Neural progenitor cell (in vitro differentiated cells): Measurements from ENCODE around the gene ZPBP2. TPM values are rescaled to one million over a fixed set of nuclear protein-coding genes. Genes with fewer than 3 reads are reported as not detected.

Experiments used
- DNase-seq: peaks from one replicate; pipeline ENCODE4 v3.0.0-alpha.2; 2016; ENCODE audit warnings: low spot score
- H2AFZ ChIP-seq: fragments of 200-600 bp; sonication (generic); replicated peaks from 2 replicates; pipeline ENCODE4 v1.6.1; 2016; ENCODE audit warnings: antibody characterized with exemption
- H3F3A ChIP-seq: fragments of 200-600 bp; sonication (generic); 2 replicates; pipeline ENCODE4 v1.6.1; 2016; ENCODE audit warnings: antibody characterized with exemption, low read depth
- H3K27ac ChIP-seq: fragments of 200-600 bp; sonication (generic); 2 replicates; pipeline ENCODE4 v1.5.1; 2016; ENCODE audit warnings: mild to moderate bottlenecking
- H3K27me3 ChIP-seq: fragments of 200-600 bp; sonication (generic); 2 replicates; pipeline ENCODE4 v1.6.1; 2016; ENCODE audit warnings: mild to moderate bottlenecking, moderate library complexity
- H3K36me3 ChIP-seq: fragments of 200-600 bp; sonication (generic); 2 replicates; pipeline ENCODE4 v1.5.1; 2016
- H3K4me1 ChIP-seq: fragments of 200-600 bp; sonication (generic); 2 replicates; pipeline ENCODE4 v1.6.1; 2016; ENCODE audit warnings: mixed run types
- H3K4me2 ChIP-seq: fragments of 200-600 bp; sonication (generic); 2 replicates; pipeline ENCODE4 v1.6.1; 2016
- H3K4me3 ChIP-seq: fragments of 200-600 bp; sonication (generic); 2 replicates; pipeline ENCODE4 v1.5.1; 2016
- H3K79me2 ChIP-seq: fragments of 200-600 bp; sonication (generic); 2 replicates; pipeline ENCODE4 v1.6.1; 2016; ENCODE audit warnings: low read depth
- H3K9ac ChIP-seq: fragments of 200-600 bp; sonication (generic); 2 replicates; pipeline ENCODE4 v1.6.1; 2016
- H3K9me3 ChIP-seq: fragments of 200-600 bp; sonication (generic); 2 replicates; pipeline ENCODE4 v1.5.1; 2016; ENCODE audit warnings: low read depth
- H4K20me1 ChIP-seq: fragments of 200-600 bp; sonication (generic); 2 replicates; pipeline ENCODE4 v1.6.1; 2016; ENCODE audit warnings: low read depth
- H3K27ac Mint-ChIP-seq: 3 replicates; pipeline ENCODE4 v1.8.0; 2021; ENCODE audit warnings: mixed read lengths
- H3K27me3 Mint-ChIP-seq: 2 replicates; pipeline ENCODE4 v1.8.0; 2022; ENCODE audit warnings: low read depth, mild to moderate bottlenecking, inconsistent platforms, moderate library complexity, mixed read lengths; ENCODE audit not compliant: insufficient read depth
- H3K36me3 Mint-ChIP-seq: 3 replicates; pipeline ENCODE4 v1.8.0; 2021; ENCODE audit warnings: mixed read lengths
- H3K4me1 Mint-ChIP-seq: 3 replicates; pipeline ENCODE4 v1.8.0; 2021; ENCODE audit warnings: mixed read lengths
- H3K4me3 Mint-ChIP-seq: 3 replicates; pipeline ENCODE4 v1.8.0; 2021; ENCODE audit warnings: mild to moderate bottlenecking, moderate library complexity, mixed read lengths
- H3K9me3 Mint-ChIP-seq: 3 replicates; pipeline ENCODE4 v1.8.0; 2020; ENCODE audit warnings: mixed read lengths
- EZH2 ChIP-seq: fragments of 200-600 bp; sonication (generic); IDR thresholded peaks from 2 replicates; pipeline ENCODE4 v1.6.1; 2017; ENCODE audit warnings: antibody characterized with exemption, mild to moderate bottlenecking, moderate library complexity
- EZH2phosphoT487 ChIP-seq: fragments of 200-600 bp; sonication (generic); IDR thresholded peaks from 2 replicates; pipeline ENCODE4 v1.6.1; 2017; ENCODE audit warnings: antibody characterized with exemption
- total RNA-seq: library from RNA; depleted of rRNA; stranded (reverse); fragments of >200 nt; gene quantifications from 2 replicates; pipeline ENCODE4 v1.2.3, GENCODE V29; 2015; ENCODE audit warnings: low replicate concordance
- TF ChIP-seq, protein P1 (sequence below): fragments of 200-600 bp; sonication (generic); IDR thresholded peaks from 2 replicates; pipeline ENCODE4 v1.5.1; 2017; ENCODE audit warnings: antibody characterized with exemption, mild to moderate bottlenecking

ZPBP2 gene
- total RNA-seq, 1 donor from 2014 or later = not detected

- DNase-seq = no peak
- Mint-ChIP-seq H3K4me1 (no peaks in the 10 kb centered on the region), H3K27ac (no peak overlapping the region), H3K9me3 (peaks cover 9% of the 10 kb centered on the region), H3K36me3 (no peaks in the 10 kb centered on the region), H3K4me3 (no peak overlapping the region), H3K27me3 (peaks cover 8% of the 10 kb centered on the region)
- no peaks in the 10 kb centered on the region for H3K79me2 ChIP-seq
- TF ChIP-seq EZH2 = no peak
- H2AFZ ChIP-seq = no peak overlapping the region
- H3K36me3 ChIP-seq = no peaks in the 10 kb centered on the region
- H3K9me3 ChIP-seq = peaks cover 8% of the 10 kb centered on the region
- no peak overlapping the region for H3K4me3 ChIP-seq
- no peaks in the 10 kb centered on the region for H3K27me3 ChIP-seq
- no peaks in the 10 kb centered on the region for H3F3A ChIP-seq
- H3K4me1 ChIP-seq = no peaks in the 10 kb centered on the region
- no peak overlapping the region for H3K4me2 ChIP-seq
- no peak overlapping the region for H3K9ac ChIP-seq
- no peaks in the 10 kb centered on the region for H4K20me1 ChIP-seq
- no peak overlapping the region for H3K27ac ChIP-seq
Observed at GRCh38 chr17:39834017-39834416, 34.0 kb upstream of the ZPBP2 start.

DNA sequence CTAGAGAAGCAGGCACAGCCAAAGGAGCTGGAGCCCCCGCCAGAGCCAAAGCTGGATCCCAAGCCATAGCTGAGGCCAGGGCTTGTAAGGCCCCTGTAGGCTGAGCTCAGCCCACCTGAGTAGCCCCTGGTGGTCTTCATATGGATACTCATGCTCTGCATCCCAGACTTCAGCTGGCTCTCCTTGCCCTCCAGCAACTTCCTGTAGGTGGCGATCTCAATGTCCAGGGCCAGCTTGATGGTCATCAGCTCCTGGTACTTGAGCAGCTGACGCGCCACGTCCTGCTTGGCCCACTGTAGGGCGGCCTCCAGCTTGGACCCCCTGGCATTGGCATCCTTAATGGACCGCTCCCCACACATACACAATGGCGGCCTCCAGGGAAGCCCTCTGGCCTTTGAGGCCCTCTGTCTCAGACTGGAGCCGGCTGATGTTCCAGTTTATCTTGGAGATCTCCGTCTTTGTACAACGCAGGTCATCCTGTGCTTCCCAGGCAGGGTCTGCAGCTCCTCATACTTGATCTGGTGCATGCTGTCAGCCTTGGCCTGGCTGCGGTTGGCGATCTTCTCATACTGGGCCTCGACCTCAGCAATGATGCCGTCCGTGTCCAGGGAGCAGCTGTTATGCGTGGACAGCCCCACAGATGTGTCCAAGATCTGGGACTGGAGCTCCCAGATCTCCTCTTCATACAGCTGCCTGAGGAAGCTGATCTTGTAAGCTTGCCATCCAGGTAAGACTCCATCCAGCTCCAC, 32.8 kb upstream of the ZPBP2 start:
- H3K9me3 ChIP-seq = peaks cover 8% of the 10 kb centered on the region
- no peak overlapping the region for H3K27ac ChIP-seq
- no peak overlapping the region for H3K4me3 Mint-ChIP-seq
- H2AFZ ChIP-seq = no peak overlapping the region
- TF ChIP-seq EZH2phosphoT487 = no peak
- no peak for TF ChIP-seq EZH2
- TF ChIP-seq, protein P1, sequence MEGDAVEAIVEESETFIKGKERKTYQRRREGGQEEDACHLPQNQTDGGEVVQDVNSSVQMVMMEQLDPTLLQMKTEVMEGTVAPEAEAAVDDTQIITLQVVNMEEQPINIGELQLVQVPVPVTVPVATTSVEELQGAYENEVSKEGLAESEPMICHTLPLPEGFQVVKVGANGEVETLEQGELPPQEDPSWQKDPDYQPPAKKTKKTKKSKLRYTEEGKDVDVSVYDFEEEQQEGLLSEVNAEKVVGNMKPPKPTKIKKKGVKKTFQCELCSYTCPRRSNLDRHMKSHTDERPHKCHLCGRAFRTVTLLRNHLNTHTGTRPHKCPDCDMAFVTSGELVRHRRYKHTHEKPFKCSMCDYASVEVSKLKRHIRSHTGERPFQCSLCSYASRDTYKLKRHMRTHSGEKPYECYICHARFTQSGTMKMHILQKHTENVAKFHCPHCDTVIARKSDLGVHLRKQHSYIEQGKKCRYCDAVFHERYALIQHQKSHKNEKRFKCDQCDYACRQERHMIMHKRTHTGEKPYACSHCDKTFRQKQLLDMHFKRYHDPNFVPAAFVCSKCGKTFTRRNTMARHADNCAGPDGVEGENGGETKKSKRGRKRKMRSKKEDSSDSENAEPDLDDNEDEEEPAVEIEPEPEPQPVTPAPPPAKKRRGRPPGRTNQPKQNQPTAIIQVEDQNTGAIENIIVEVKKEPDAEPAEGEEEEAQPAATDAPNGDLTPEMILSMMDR = peak; percentile 30
- peak; percentile 5 for DNase-seq
- no peaks in the 10 kb centered on the region for H3K79me2 ChIP-seq
- no peak overlapping the region for H3K4me2 ChIP-seq
- H3K9me3 Mint-ChIP-seq = peaks cover 9% of the 10 kb centered on the region
- no peaks in the 10 kb centered on the region for H3K4me1 ChIP-seq
- peaks cover 2% of the 10 kb centered on the region for H3K27me3 Mint-ChIP-seq
- H3K36me3 Mint-ChIP-seq = no peaks in the 10 kb centered on the region
- H3K36me3 ChIP-seq = no peaks in the 10 kb centered on the region
- no peak overlapping the region for H3K4me3 ChIP-seq
- no peaks in the 10 kb centered on the region for H4K20me1 ChIP-seq
- no peak overlapping the region for H3K9ac ChIP-seq
- no peaks in the 10 kb centered on the region for H3K4me1 Mint-ChIP-seq
- no peaks in the 10 kb centered on the region for H3F3A ChIP-seq
- no peak overlapping the region for H3K27ac Mint-ChIP-seq
- H3K27me3 ChIP-seq = no peaks in the 10 kb centered on the region

DNA sequence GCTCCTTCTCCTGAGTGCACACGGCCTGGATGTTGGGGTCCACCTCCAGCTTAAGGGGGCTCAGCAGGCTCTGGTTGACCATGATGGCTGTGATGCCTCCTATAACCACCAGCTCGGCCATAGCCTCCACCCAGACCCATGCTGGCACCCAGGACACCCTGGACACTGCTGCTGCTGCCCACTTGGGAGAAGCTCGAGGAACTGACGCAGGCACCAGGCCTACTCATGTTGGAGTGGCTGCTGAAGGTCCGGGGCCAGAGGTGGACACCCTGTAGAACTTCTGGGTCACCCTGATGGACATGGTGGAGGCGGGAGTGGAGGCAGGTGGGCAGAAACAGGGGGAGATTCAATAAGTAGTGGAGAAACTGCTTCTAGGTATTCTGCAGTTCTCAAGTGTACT, 31.9 kb upstream of the ZPBP2 start:
- H3K27ac Mint-ChIP-seq = no peak overlapping the region
- Histone ChIP-seq H3K4me3 (no peak overlapping the region), H3K9ac (no peak overlapping the region), H3K4me1 (no peaks in the 10 kb centered on the region), H4K20me1 (no peaks in the 10 kb centered on the region), H3K27ac (no peak overlapping the region), H3K27me3 (no peaks in the 10 kb centered on the region), H3K9me3 (peaks cover 8% of the 10 kb centered on the region), H3K79me2 (no peaks in the 10 kb centered on the region), H3K36me3 (no peaks in the 10 kb centered on the region), H2AFZ (no peak overlapping the region), H3F3A (no peaks in the 10 kb centered on the region), H3K4me2 (no peak overlapping the region)
- no peaks in the 10 kb centered on the region for H3K36me3 Mint-ChIP-seq
- TF ChIP-seq EZH2 (no peak), EZH2phosphoT487 (no peak)
- TF ChIP-seq, protein P1 = no peak
- no peak for DNase-seq
- H3K9me3 Mint-ChIP-seq = peaks cover 9% of the 10 kb centered on the region
- H3K4me3 Mint-ChIP-seq = no peak overlapping the region
- H3K4me1 Mint-ChIP-seq = no peaks in the 10 kb centered on the region
- H3K27me3 Mint-ChIP-seq = peaks cover 5% of the 10 kb centered on the region

GRCh38 chr17:39838057-39838456, 29.9 kb upstream of the ZPBP2 start:
- Mint-ChIP-seq H3K27ac (no peak overlapping the region), H3K4me3 (no peak overlapping the region), H3K9me3 (peaks cover 9% of the 10 kb centered on the region), H3K4me1 (no peaks in the 10 kb centered on the region), H3K36me3 (no peaks in the 10 kb centered on the region), H3K27me3 (peaks cover 5% of the 10 kb centered on the region)
- Histone ChIP-seq H3K36me3 (no peaks in the 10 kb centered on the region), H3K9ac (no peak overlapping the region), H3K9me3 (peaks cover 8% of the 10 kb centered on the region), H3K4me2 (no peak overlapping the region), H2AFZ (no peak overlapping the region), H3K4me1 (no peaks in the 10 kb centered on the region), H3F3A (no peaks in the 10 kb centered on the region), H3K79me2 (no peaks in the 10 kb centered on the region), H4K20me1 (no peaks in the 10 kb centered on the region), H3K4me3 (no peak overlapping the region), H3K27ac (no peak overlapping the region), H3K27me3 (no peaks in the 10 kb centered on the region)
- TF ChIP-seq EZH2phosphoT487 (no peak), EZH2 (no peak)
- no peak for DNase-seq
